ENCODE results near the gene HOMER3. TPM values are rescaled to one million over a fixed set of nuclear protein-coding genes. Genes with fewer than 3 reads are reported as not detected.

The HOMER3 gene
- total RNA-seq, 1 experiment from 2014 or later, result 58.9 TPM

- Histone ChIP-seq H3K4me1 (ENCODE audit: control insufficient read depth, insufficient read depth, low read length) (no peaks in the 10 kb centered on the region), H3K9me3 (ENCODE audit: control insufficient read depth, insufficient read depth, low read depth, low read length) (no peaks in the 10 kb centered on the region), H3K27me3 (ENCODE audit: control insufficient read depth, insufficient read depth, low read length) (no peaks in the 10 kb centered on the region), H3K36me3 (ENCODE audit: control insufficient read depth, insufficient read depth, low read length) (no peaks in the 10 kb centered on the region), H3K4me3 (ENCODE audit: low read depth in 2 of 2, low read length in 2 of 2) (no peak overlapping the region), H3K27ac (ENCODE audit: low read length) (no peak overlapping the region)
- ChIA-PET CTCF (no interaction called here), POLR2A (interaction anchor here (0.6 kb wide), 1 partner anchor 11 kb away, joined by 5 read pairs; no protein-coding TSS in a partner anchor)
- in situ Hi-C loops (cut with HindIII; ENCODE audit: low pct_unique_long_range_greater_than_20kb, low sequenced_read_pairs) (no loop called here), intact Hi-C loops (cut with micrococcal nuclease; ENCODE audit: unreplicated experiment) (no loop called here)
- DNase-seq (ENCODE audit: low read depth, low spot score) (no peak), ATAC-seq (no peak)
- no peak for TF ChIP-seq CTCF (IDR thresholded peaks at IDR 0.05)
- no peak for TF ChIP-seq TCF7L2 (IDR thresholded peaks at IDR 0.05; ENCODE audit: low read depth, low read length)
- no peak for TF ChIP-seq REST (IDR thresholded peaks at IDR 0.05; ENCODE audit: insufficient read depth in 1 of 2, low read depth in 2 of 2, low read length in 1 of 2)
- no peak for TF ChIP-seq POLR2AphosphoS5 (IDR thresholded peaks at IDR 0.05; ENCODE audit: low read depth, low read length)
- no peak for TF ChIP-seq SIN3A (IDR thresholded peaks at IDR 0.05; ENCODE audit: borderline replicate concordance, insufficient read depth, low read depth, low read length)
- no TSS peak for BruUV-seq (replicated peaks)
These were observed 28.1 kb downstream of the HOMER3 start for GRCh38 chr19:18912933-18913332.

- in situ Hi-C loops (cut with HindIII; ENCODE audit: low pct_unique_long_range_greater_than_20kb, low sequenced_read_pairs), result no loop called here
- ChIA-PET CTCF (no interaction called here), POLR2A (no interaction called here)
- no TSS peak for BruUV-seq (replicated peaks)
- H3K27me3 ChIP-seq (ENCODE audit: control insufficient read depth, insufficient read depth, low read length), result no peaks in the 10 kb centered on the region
- DNase-seq (ENCODE audit: low read depth, low spot score) (no peak), ATAC-seq (no peak)
- H3K9me3 ChIP-seq (ENCODE audit: control insufficient read depth, insufficient read depth, low read depth, low read length), result no peaks in the 10 kb centered on the region
- no peak overlapping the region for H3K4me3 ChIP-seq (ENCODE audit: low read depth in 2 of 2, low read length in 2 of 2)
- intact Hi-C loops (cut with micrococcal nuclease; ENCODE audit: unreplicated experiment), result no loop called here
- no peaks in the 10 kb centered on the region for H3K36me3 ChIP-seq (ENCODE audit: control insufficient read depth, insufficient read depth, low read length)
- H3K27ac ChIP-seq (ENCODE audit: low read length), result no peak overlapping the region
- no peak for TF ChIP-seq CTCF (IDR thresholded peaks at IDR 0.05)
- TF ChIP-seq SIN3A (IDR thresholded peaks at IDR 0.05; ENCODE audit: borderline replicate concordance, insufficient read depth, low read depth, low read length), result no peak
- no peak for TF ChIP-seq REST (IDR thresholded peaks at IDR 0.05; ENCODE audit: insufficient read depth in 1 of 2, low read depth in 2 of 2, low read length in 1 of 2)
- no peak for TF ChIP-seq POLR2AphosphoS5 (IDR thresholded peaks at IDR 0.05; ENCODE audit: low read depth, low read length)
- H3K4me1 ChIP-seq (ENCODE audit: control insufficient read depth, insufficient read depth, low read length), result no peaks in the 10 kb centered on the region
These were observed 30.1 kb downstream of the HOMER3 start for GRCh38 chr19:18910801-18911436.

All from Panc1 (cell line).